Measurements from ENCODE around the gene CEACAM18. TPM values are rescaled to one million over a fixed set of nuclear protein-coding genes. Genes with fewer than 3 reads are reported as not detected.

Gene CEACAM18
- total RNA-seq (not detected), polyA plus RNA-seq (not detected)
- long read RNA-seq, donor 1, result 0 reads
- long read RNA-seq, donor 2, result 0 reads
- long read RNA-seq, donor 3, result 0 reads

DNA sequence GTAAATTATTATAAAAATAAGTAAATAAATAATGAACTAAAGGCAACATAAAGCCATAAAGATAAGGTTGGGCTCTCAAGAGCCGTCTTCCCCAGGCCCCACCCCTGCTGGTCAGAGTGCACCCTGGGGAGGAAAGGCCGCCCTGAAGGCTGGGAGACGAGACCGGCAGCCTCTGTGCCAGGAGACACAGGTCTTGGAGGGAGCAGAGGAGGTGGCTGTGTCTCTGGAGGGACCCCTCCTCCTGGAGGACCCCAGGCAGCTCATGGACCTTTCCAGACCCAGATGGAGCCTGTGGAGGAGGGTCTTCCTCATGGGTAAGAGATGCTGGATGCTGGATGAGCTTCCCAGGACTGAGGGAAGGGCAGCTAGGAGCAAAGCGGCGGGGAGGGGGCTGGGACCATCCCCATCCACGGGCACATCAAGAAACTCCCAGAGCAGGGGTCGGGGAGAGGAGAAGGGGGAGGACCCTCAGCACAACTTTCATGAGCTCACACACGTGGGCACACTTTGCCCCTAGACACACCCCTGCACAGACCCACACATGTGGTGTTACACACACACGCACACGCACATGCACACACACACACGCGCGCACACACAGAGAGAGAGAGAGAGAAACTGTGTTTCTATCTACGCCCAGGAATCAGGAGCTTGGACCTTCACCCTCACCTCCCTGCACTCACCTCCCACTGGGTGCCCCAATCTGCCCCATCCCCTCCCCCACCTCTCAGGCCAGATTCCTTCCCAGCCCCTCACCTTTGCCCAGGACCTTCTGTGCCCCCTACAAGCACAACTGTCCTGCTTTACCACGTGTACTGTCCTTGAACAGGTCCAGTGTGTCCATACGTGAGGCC is at the start of gene CEACAM18:
CEACAM18 (plus strand) TSS at position 159 of the 854 bp plus-strand sequence.
- H3K9me3 ChIP-seq, result peaks cover 0 to 6% (median 0%) of the 10 kb centered on the region in 11 donors
- H3K4me3 ChIP-seq, result no peak within 1 kb of the TSS
- H3K36me3 ChIP-seq, result no peaks in the 10 kb centered on the region
- TF ChIP-seq CTCF (IDR thresholded peaks at IDR 0.05), result no peak
- H3K27me3 ChIP-seq, result peaks cover 0 to 64% (median 46%) of the 10 kb centered on the region in 7 donors
- H3K4me1 ChIP-seq, result no peaks in the 10 kb centered on the region
- H3K27ac ChIP-seq, result no peak within 1 kb of the TSS
- intact Hi-C loops (cut with DNase I), result loop anchor here in 4 of 10 donors (10.0 kb wide), 3 partner anchors 176 to 306 kb away; no protein-coding TSS in a partner anchor
- DNase-seq (no peak), ATAC-seq (no peak)
- 55 to 56% methylated on average over 14 to 17 of the region's 17 CpGs for WGBS, 2 donors

GRCh38 chr19:51430221-51430620 is 48.1 kb upstream of the CEACAM18 start:
- 56 to 58% methylated on average over 3 of the region's 3 CpGs for WGBS, 2 donors

GRCh38 chr19:51431124-51431523 is 47.2 kb upstream of the CEACAM18 start:
- WGBS, 2 donors, result 52 to 56% methylated on average over 3 of the region's 3 CpGs
- ATAC-seq (peak in 1 of 8 donors; percentile 37), DNase-seq (no peak)
- intact Hi-C loops (cut with DNase I), result no loop called here
- Histone ChIP-seq H3K27ac (peak overlapping the region in 1 of 10 donors; percentile 76), H3K9me3 (peaks cover 0 to 3% (median 0%) of the 10 kb centered on the region in 11 donors), H3K27me3 (peaks cover 0 to 24% (median 11%) of the 10 kb centered on the region in 7 donors), H3K4me1 (peaks cover 0 to 35% (median 0%) of the 10 kb centered on the region in 9 donors), H3K4me3 (no peak overlapping the region), H3K36me3 (no peaks in the 10 kb centered on the region)
- no peak for TF ChIP-seq CTCF (IDR thresholded peaks at IDR 0.05)

More at GRCh38 chr19:51430221-51430620, 48.1 kb upstream of the CEACAM18 start:
- Histone ChIP-seq H3K4me3 (no peak overlapping the region), H3K27me3 (peaks cover 0 to 18% (median 10%) of the 10 kb centered on the region in 7 donors), H3K4me1 (peaks cover 0 to 35% (median 0%) of the 10 kb centered on the region in 9 donors), H3K9me3 (peaks cover 0 to 3% (median 0%) of the 10 kb centered on the region in 11 donors), H3K27ac (no peak overlapping the region), H3K36me3 (no peaks in the 10 kb centered on the region)
- ATAC-seq (no peak), DNase-seq (no peak)
- no peak for TF ChIP-seq CTCF (IDR thresholded peaks at IDR 0.05)
- intact Hi-C loops (cut with DNase I), result no loop called here

GRCh38 chr19:51433043-51433442 is 45.3 kb upstream of the CEACAM18 start:
- Histone ChIP-seq H3K27ac (no peak overlapping the region), H3K4me3 (no peak overlapping the region), H3K9me3 (peaks cover 0 to 3% (median 0%) of the 10 kb centered on the region in 11 donors), H3K36me3 (no peaks in the 10 kb centered on the region), H3K4me1 (peaks cover 0 to 29% (median 0%) of the 10 kb centered on the region in 9 donors), H3K27me3 (peaks cover 0 to 41% (median 23%) of the 10 kb centered on the region in 7 donors)
- WGBS, 2 donors, result 50 to 63% methylated on average over 4 of the region's 4 CpGs
- DNase-seq, result no peak
- TF ChIP-seq CTCF (IDR thresholded peaks at IDR 0.05), result no peak
- no peak for ATAC-seq
- intact Hi-C loops (cut with DNase I), result no loop called here
